Hepatocyte (in vitro differentiated cells): ENCODE results near the gene PSMC2. TPM values are rescaled to one million over a fixed set of nuclear protein-coding genes. Genes with fewer than 3 reads are reported as not detected.
"Not testable (repeated sequence)": the region's sequence is repeated elsewhere in the genome, so short reads cannot be mapped to it uniquely, and the experiment has no call there.

Experiments
- DNase-seq: peaks from one replicate; pipeline ENCODE4 v3.0.0-alpha.2; 2016; ENCODE audit warnings: low spot score
- H2AFZ ChIP-seq: fragments of 200-600 bp; sonication (generic); 2 replicates; pipeline ENCODE4 v1.6.0; 2016; ENCODE audit warnings: antibody characterized with exemption, mild to moderate bottlenecking
- H3K27ac ChIP-seq: fragments of 200-600 bp; sonication (generic); 2 replicates; pipeline ENCODE4 v1.5.1; 2016; ENCODE audit warnings: mild to moderate bottlenecking
- H3K27me3 ChIP-seq: fragments of 200-600 bp; sonication (generic); 2 replicates; pipeline ENCODE4 v1.6.1; 2016
- H3K36me3 ChIP-seq: fragments of 200-600 bp; sonication (generic); replicated peaks from 2 replicates; pipeline ENCODE4 v1.5.1; 2016; ENCODE audit warnings: low read depth; ENCODE audit not compliant: insufficient read depth
- H3K4me1 ChIP-seq: fragments of 200-600 bp; sonication (generic); 2 replicates; pipeline ENCODE4 v1.5.1; 2016; ENCODE audit warnings: mild to moderate bottlenecking, moderate library complexity; ENCODE audit not compliant: insufficient read depth
- H3K4me2 ChIP-seq: fragments of 200-600 bp; sonication (generic); 2 replicates; pipeline ENCODE4 v1.6.0; 2016
- H3K4me3 ChIP-seq: fragments of 200-600 bp; sonication (generic); 2 replicates; pipeline ENCODE4 v1.5.1; 2016; ENCODE audit warnings: mild to moderate bottlenecking
- H3K79me2 ChIP-seq: fragments of 200-600 bp; sonication (generic); 2 replicates; pipeline ENCODE4 v1.6.0; 2017; ENCODE audit warnings: mild to moderate bottlenecking
- H3K9me2 ChIP-seq: fragments of 200-600 bp; sonication (generic); replicated peaks from 2 replicates; pipeline ENCODE4 v1.6.0; 2017; ENCODE audit warnings: mild to moderate bottlenecking; ENCODE audit not compliant: insufficient read depth
- H3K9me3 ChIP-seq: fragments of 200-600 bp; sonication (generic); 2 replicates; pipeline ENCODE4 v1.5.1; 2016; ENCODE audit warnings: low read depth, mild to moderate bottlenecking
- H4K20me1 ChIP-seq: fragments of 200-600 bp; sonication (generic); 2 replicates; pipeline ENCODE4 v1.6.0; 2016; ENCODE audit warnings: mild to moderate bottlenecking; ENCODE audit not compliant: insufficient read depth, poor library complexity, severe bottlenecking
- EZH2 ChIP-seq: fragments of 200-600 bp; sonication (generic); IDR thresholded peaks from 2 replicates; pipeline ENCODE4 v1.6.1; 2016; ENCODE audit warnings: antibody characterized with exemption, mild to moderate bottlenecking, borderline replicate concordance
- EZH2phosphoT487 ChIP-seq: fragments of 200-600 bp; sonication (generic); IDR thresholded peaks from one replicate; pipeline ENCODE4 v1.6.1; 2018; ENCODE audit warnings: antibody characterized with exemption, mild to moderate bottlenecking, low read depth, moderate library complexity; ENCODE audit not compliant: unreplicated experiment, severe bottlenecking
- WGBS: methylation state at CpG from one replicate; pipeline ENCODE4 v1.1.6; 2016; ENCODE audit warnings: low lambda C conversion rate; ENCODE audit errors: missing lambda C conversion rate; 5-methylcytosine and 5-hydroxymethylcytosine counted together
- polyA plus RNA-seq: library from polyadenylated mRNA; unstranded; fragments of >200 nt; fragmentation: Nextera tagmentation; extraction: Ambion mirVana; gene quantifications from 2 replicates; pipeline ENCODE4 v1.2.1, GENCODE V29; 2016
- total RNA-seq: library from RNA; depleted of rRNA; stranded (reverse); fragments of >200 nt; gene quantifications from 2 replicates; pipeline ENCODE4 v1.2.3, GENCODE V29; 2014
- TF ChIP-seq, protein P1 (sequence below): fragments of 200-600 bp; sonication (generic); IDR thresholded peaks from 2 replicates; pipeline ENCODE4 v1.5.1; 2016; ENCODE audit warnings: antibody characterized with exemption, mild to moderate bottlenecking; ENCODE audit not compliant: poor library complexity

PSMC2 gene
- total and polyA plus RNA-seq, 2 experiments from 2014 or later = 138 to 158 TPM

- no peaks in the 10 kb centered on the region for H3K9me2 ChIP-seq
- H3K79me2 ChIP-seq = no peaks in the 10 kb centered on the region
- H3K4me3 ChIP-seq = no peak overlapping the region
- WGBS = 47% methylated on average over 2 of the region's 2 CpGs
- no peaks in the 10 kb centered on the region for H3K36me3 ChIP-seq
- TF ChIP-seq, protein P1, sequence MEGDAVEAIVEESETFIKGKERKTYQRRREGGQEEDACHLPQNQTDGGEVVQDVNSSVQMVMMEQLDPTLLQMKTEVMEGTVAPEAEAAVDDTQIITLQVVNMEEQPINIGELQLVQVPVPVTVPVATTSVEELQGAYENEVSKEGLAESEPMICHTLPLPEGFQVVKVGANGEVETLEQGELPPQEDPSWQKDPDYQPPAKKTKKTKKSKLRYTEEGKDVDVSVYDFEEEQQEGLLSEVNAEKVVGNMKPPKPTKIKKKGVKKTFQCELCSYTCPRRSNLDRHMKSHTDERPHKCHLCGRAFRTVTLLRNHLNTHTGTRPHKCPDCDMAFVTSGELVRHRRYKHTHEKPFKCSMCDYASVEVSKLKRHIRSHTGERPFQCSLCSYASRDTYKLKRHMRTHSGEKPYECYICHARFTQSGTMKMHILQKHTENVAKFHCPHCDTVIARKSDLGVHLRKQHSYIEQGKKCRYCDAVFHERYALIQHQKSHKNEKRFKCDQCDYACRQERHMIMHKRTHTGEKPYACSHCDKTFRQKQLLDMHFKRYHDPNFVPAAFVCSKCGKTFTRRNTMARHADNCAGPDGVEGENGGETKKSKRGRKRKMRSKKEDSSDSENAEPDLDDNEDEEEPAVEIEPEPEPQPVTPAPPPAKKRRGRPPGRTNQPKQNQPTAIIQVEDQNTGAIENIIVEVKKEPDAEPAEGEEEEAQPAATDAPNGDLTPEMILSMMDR = no peak
- TF ChIP-seq EZH2 (no peak), EZH2phosphoT487 (no peak)
- no peaks in the 10 kb centered on the region for H3K27me3 ChIP-seq
- H3K4me2 ChIP-seq = no peak overlapping the region
- H3K27ac ChIP-seq = no peak overlapping the region
- no peak for DNase-seq
- H2AFZ ChIP-seq = no peak overlapping the region
- H3K4me1 ChIP-seq = no peaks in the 10 kb centered on the region
- no peaks in the 10 kb centered on the region for H3K9me3 ChIP-seq
- no peaks in the 10 kb centered on the region for H4K20me1 ChIP-seq
These were observed 51.2 kb downstream of the PSMC2 start for GRCh38 chr7:103398483-103399127.

DNA sequence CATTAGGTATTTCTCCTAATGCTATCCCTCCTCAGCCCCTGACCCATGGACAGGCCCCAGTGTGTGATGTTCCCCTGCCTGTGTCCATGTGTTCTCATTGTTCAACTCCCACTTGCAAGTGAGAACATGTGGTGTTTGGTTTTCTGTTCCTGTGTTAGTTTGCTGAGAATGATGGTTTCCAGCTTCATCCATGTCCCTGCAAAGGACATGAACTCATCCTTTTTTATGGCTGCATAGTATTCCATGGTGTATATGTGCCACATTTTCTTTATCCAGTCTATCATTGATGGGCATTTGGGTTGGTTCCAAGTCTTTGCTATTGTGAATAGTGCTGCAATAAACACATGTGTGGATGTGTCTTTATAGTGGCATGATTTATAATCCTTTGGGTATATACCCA lies 52.2 kb downstream of the PSMC2 start:
- not testable (repeated sequence) for H3K9me3 ChIP-seq, H3K9me2 ChIP-seq, H2AFZ ChIP-seq, H3K36me3 ChIP-seq, H3K27ac ChIP-seq, H3K4me1 ChIP-seq, H3K4me3 ChIP-seq, H3K79me2 ChIP-seq, H3K4me2 ChIP-seq, DNase-seq, H4K20me1 ChIP-seq, H3K27me3 ChIP-seq

GRCh38 chr7:103405789-103406613 lies 58.6 kb downstream of the PSMC2 start:
- not testable (repeated sequence) for DNase-seq, H3K79me2 ChIP-seq, H3K27me3 ChIP-seq, H4K20me1 ChIP-seq, H3K36me3 ChIP-seq, H2AFZ ChIP-seq, H3K9me3 ChIP-seq, H3K4me2 ChIP-seq, H3K9me2 ChIP-seq, H3K4me1 ChIP-seq, H3K4me3 ChIP-seq, H3K27ac ChIP-seq
- 61% methylated on average over 7 of the region's 7 CpGs for WGBS

- Histone ChIP-seq H3K4me3 (no peak overlapping the region), H3K4me2 (no peak overlapping the region), H4K20me1 (no peaks in the 10 kb centered on the region), H3K36me3 (no peaks in the 10 kb centered on the region), H3K79me2 (no peaks in the 10 kb centered on the region), H3K27ac (no peak overlapping the region), H3K9me3 (no peaks in the 10 kb centered on the region), H3K4me1 (no peaks in the 10 kb centered on the region), H2AFZ (no peak overlapping the region), H3K9me2 (no peaks in the 10 kb centered on the region), H3K27me3 (no peaks in the 10 kb centered on the region)
- no peak for TF ChIP-seq EZH2
- TF ChIP-seq, protein P1 = no peak
- TF ChIP-seq EZH2phosphoT487 = no peak
- DNase-seq = no peak
- 87% methylated on average over 1 of the region's 1 CpG for WGBS
These were observed 64.7 kb downstream of the PSMC2 start for GRCh38 chr7:103412151-103412550.
